ENCODE data around the gene C19orf18.
"Not testable (repeated sequence)": the region's sequence is repeated elsewhere in the genome, so short reads cannot be mapped to it uniquely, and the experiment has no call there.

The C19orf18 gene

GRCh38 chr19:57949296-57949695 lies 25.0 kb downstream of the C19orf18 start:
- H3K4me3 ChIP-seq (ENCODE audit: extremely low read depth, insufficient read depth, low read length, poor library complexity, severe bottlenecking), result no peak overlapping the region

GRCh38 chr19:57947419-57948134 lies 26.8 kb downstream of the C19orf18 start, which contains the start of gene ZNF256:
Gene ZNF256, minus strand, starts transcription at chr19:57947706. Its CDS starts 232 bp downstream, at chr19:57947474.
- WGBS, 2 experiments (ENCODE audit: insufficient coverage in 2 of 2), result 2 to 6% methylated on average over 44 to 49 of the region's 54 CpGs
- peaks cover 30% of the 10 kb centered on the region for H3K36me3 ChIP-seq (ENCODE audit: control insufficient read depth, insufficient read depth, low read length)
- peak within 1 kb of the TSS; percentile 73 for H3K27ac ChIP-seq (ENCODE audit: low read depth, low read length, severe bottlenecking)
- peaks cover 5% of the 10 kb centered on the region for H3K4me1 ChIP-seq (ENCODE audit: control insufficient read depth, insufficient read depth, low read length, poor library complexity, severe bottlenecking)
- peaks cover 68% of the 10 kb centered on the region for H3K9me3 ChIP-seq (ENCODE audit: control insufficient read depth, low read length)
- peak within 1 kb of the TSS; percentile 98 for H3K4me3 ChIP-seq (ENCODE audit: extremely low read depth, insufficient read depth, low read length, poor library complexity, severe bottlenecking)

More at GRCh38 chr19:57949296-57949695, 25.0 kb downstream of the C19orf18 start:
- 94 to 95% methylated on average over 22 to 23 of the region's 24 CpGs for WGBS, 2 experiments (ENCODE audit: insufficient coverage in 2 of 2)
- Histone ChIP-seq H3K36me3 (ENCODE audit: control insufficient read depth, insufficient read depth, low read length) (peaks cover 12% of the 10 kb centered on the region), H3K4me1 (ENCODE audit: control insufficient read depth, insufficient read depth, low read length, poor library complexity, severe bottlenecking) (peaks cover 5% of the 10 kb centered on the region), H3K9me3 (ENCODE audit: control insufficient read depth, low read length) (peaks cover 66% of the 10 kb centered on the region), H3K27ac (ENCODE audit: low read depth, low read length, severe bottlenecking) (no peak overlapping the region)

GRCh38 chr19:57947088-57947418 lies 27.3 kb downstream of the C19orf18 start:
- Histone ChIP-seq H3K27ac (ENCODE audit: low read depth, low read length, severe bottlenecking) (peak overlapping the region; percentile 73), H3K36me3 (ENCODE audit: control insufficient read depth, insufficient read depth, low read length) (peaks cover 35% of the 10 kb centered on the region), H3K4me3 (ENCODE audit: extremely low read depth, insufficient read depth, low read length, poor library complexity, severe bottlenecking) (peak overlapping the region; percentile 98), H3K9me3 (ENCODE audit: control insufficient read depth, low read length) (peaks cover 68% of the 10 kb centered on the region), H3K4me1 (ENCODE audit: control insufficient read depth, insufficient read depth, low read length, poor library complexity, severe bottlenecking) (peaks cover 5% of the 10 kb centered on the region)
- WGBS, 2 experiments (ENCODE audit: insufficient coverage in 2 of 2), result 0 to 1% methylated on average over 7 to 10 of the region's 18 CpGs

- Histone ChIP-seq H3K9me3 (ENCODE audit: control insufficient read depth, low read length) (peaks cover 70% of the 10 kb centered on the region), H3K27ac (ENCODE audit: low read depth, low read length, severe bottlenecking) (no peak overlapping the region), H3K4me1 (ENCODE audit: control insufficient read depth, insufficient read depth, low read length, poor library complexity, severe bottlenecking) (peaks cover 5% of the 10 kb centered on the region), H3K4me3 (ENCODE audit: extremely low read depth, insufficient read depth, low read length, poor library complexity, severe bottlenecking) (peak overlapping the region; percentile 98), H3K36me3 (ENCODE audit: control insufficient read depth, insufficient read depth, low read length) (peaks cover 42% of the 10 kb centered on the region)
- WGBS, 2 experiments (ENCODE audit: insufficient coverage in 2 of 2), result 82 to 100% methylated on average over 2 of the region's 2 CpGs
Measured at GRCh38 chr19:57946316-57946715, 28.0 kb downstream of the C19orf18 start.

DNA sequence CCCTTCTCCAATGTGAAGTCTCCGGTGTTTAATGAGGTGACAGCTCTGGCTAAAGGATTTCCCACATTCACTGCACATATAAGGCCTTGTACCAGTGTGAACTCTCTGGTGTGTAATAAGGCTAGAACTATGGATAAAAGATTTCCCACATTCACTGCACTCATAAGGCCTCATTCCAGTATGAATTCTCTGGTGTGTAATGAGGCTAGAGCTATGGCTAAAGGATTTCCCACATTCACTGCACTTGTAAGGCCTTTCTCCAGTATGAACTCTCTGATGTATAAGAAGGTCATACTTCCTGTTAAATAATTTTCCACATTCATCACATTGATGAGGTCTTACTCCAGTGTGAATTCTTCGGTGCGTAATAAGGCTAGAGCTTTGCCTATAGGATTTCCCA lies 32.7 kb downstream of the C19orf18 start:
- H3K4me1 ChIP-seq (ENCODE audit: control insufficient read depth, insufficient read depth, low read length, poor library complexity, severe bottlenecking), result peaks cover 1% of the 10 kb centered on the region
- WGBS, 2 experiments (ENCODE audit: insufficient coverage in 2 of 2), result 100% methylated on average over 2 of the region's 3 CpGs
- H3K4me3 ChIP-seq (ENCODE audit: extremely low read depth, insufficient read depth, low read length, poor library complexity, severe bottlenecking), result no peak overlapping the region
- H3K9me3 ChIP-seq (ENCODE audit: control insufficient read depth, low read length), result peaks cover 56% of the 10 kb centered on the region
- no peak overlapping the region for H3K27ac ChIP-seq (ENCODE audit: low read depth, low read length, severe bottlenecking)
- H3K36me3 ChIP-seq (ENCODE audit: control insufficient read depth, insufficient read depth, low read length), result peaks cover 69% of the 10 kb centered on the region

GRCh38 chr19:57935731-57936130 lies 38.6 kb downstream of the C19orf18 start:
- Histone ChIP-seq H3K4me1 (ENCODE audit: control insufficient read depth, insufficient read depth, low read length, poor library complexity, severe bottlenecking) (no peaks in the 10 kb centered on the region), H3K36me3 (ENCODE audit: control insufficient read depth, insufficient read depth, low read length) (peaks cover 57% of the 10 kb centered on the region), H3K27ac (ENCODE audit: low read depth, low read length, severe bottlenecking) (no peak overlapping the region), H3K9me3 (ENCODE audit: control insufficient read depth, low read length) (peaks cover 39% of the 10 kb centered on the region), H3K4me3 (ENCODE audit: extremely low read depth, insufficient read depth, low read length, poor library complexity, severe bottlenecking) (no peak overlapping the region)
- WGBS, 2 experiments (ENCODE audit: insufficient coverage in 2 of 2), result 94 to 95% methylated on average over 9 to 11 of the region's 12 CpGs

DNA sequence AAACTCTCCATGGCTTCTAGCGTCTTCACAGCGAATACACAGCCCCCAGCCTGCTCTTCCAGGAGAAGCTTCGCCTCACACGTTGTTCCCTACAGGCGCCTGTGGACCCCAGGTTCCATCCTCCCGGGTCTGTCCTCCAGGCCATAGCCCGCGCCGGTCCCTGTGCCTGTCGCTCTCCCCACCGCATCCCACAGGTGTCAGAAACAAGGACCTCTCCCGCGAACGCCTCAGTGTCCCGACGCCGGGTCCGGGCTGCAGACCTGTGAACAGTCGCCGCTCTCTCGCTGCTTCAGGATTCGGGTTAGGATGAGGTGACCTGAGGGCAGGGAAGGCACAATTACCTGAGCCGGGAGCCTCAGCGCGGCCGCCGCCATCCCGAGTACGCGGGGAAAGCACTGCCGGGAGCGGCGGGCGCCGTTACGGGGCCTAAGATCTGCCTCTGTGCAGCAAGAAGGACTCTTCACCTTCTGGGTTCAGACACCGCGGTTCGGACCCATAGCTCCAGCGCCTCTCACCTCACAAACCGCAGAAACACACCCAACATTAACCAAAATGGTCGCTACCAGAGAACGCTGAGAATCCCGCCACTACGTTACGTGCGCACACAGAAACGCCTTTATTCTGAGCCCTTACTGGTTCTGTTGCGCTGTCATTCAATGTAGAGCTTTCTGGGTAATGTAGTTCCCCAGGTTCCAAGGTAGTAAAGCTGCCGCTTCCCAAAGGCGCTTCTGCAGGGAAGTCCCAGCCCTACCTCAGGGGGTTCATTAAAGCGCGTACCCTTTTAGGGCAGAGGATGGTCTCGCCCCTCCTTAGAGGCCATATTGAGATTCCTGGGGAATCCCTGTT lies 39.3 kb downstream of the C19orf18 start, which contains the start of gene ZNF418:
Gene ZNF418 (minus strand): TSS at position 583 of the 846 bp plus-strand sequence. CDS start 1,580 bp downstream, outside the sequence.
- peak within 1 kb of the TSS; percentile 86 for H3K4me3 ChIP-seq (ENCODE audit: extremely low read depth, insufficient read depth, low read length, poor library complexity, severe bottlenecking)
- peaks cover 45% of the 10 kb centered on the region for H3K9me3 ChIP-seq (ENCODE audit: control insufficient read depth, low read length)
- WGBS, 2 experiments (ENCODE audit: insufficient coverage in 2 of 2), result 2 to 3% methylated on average over 33 to 54 of the region's 54 CpGs
- H3K4me1 ChIP-seq (ENCODE audit: control insufficient read depth, insufficient read depth, low read length, poor library complexity, severe bottlenecking), result no peaks in the 10 kb centered on the region
- H3K36me3 ChIP-seq (ENCODE audit: control insufficient read depth, insufficient read depth, low read length), result peaks cover 58% of the 10 kb centered on the region
- H3K27ac ChIP-seq (ENCODE audit: low read depth, low read length, severe bottlenecking), result no peak within 1 kb of the TSS

DNA sequence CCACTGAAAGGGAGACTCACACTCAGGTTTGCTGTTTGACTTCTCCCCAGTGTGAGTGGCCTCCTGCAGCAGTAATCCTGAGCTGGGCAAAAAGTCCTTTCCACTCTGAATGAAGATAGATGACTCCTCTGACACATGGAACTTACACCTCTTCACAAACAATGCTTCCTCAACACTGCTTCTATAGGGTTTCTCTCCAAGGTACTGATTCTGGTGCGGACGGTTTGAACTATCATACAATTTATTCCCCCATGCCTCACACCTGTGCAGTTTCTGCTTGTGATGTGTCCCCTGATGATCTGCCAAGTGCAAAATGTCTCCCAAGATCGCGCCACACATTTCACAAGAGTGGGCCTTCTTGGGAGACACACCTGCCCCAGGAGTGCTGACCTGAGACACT lies 46.7 kb downstream of the C19orf18 start:
- H3K9me3 ChIP-seq (ENCODE audit: control insufficient read depth, low read length), result peaks cover 76% of the 10 kb centered on the region
- H3K36me3 ChIP-seq (ENCODE audit: control insufficient read depth, insufficient read depth, low read length), result peaks cover 94% of the 10 kb centered on the region

DNA sequence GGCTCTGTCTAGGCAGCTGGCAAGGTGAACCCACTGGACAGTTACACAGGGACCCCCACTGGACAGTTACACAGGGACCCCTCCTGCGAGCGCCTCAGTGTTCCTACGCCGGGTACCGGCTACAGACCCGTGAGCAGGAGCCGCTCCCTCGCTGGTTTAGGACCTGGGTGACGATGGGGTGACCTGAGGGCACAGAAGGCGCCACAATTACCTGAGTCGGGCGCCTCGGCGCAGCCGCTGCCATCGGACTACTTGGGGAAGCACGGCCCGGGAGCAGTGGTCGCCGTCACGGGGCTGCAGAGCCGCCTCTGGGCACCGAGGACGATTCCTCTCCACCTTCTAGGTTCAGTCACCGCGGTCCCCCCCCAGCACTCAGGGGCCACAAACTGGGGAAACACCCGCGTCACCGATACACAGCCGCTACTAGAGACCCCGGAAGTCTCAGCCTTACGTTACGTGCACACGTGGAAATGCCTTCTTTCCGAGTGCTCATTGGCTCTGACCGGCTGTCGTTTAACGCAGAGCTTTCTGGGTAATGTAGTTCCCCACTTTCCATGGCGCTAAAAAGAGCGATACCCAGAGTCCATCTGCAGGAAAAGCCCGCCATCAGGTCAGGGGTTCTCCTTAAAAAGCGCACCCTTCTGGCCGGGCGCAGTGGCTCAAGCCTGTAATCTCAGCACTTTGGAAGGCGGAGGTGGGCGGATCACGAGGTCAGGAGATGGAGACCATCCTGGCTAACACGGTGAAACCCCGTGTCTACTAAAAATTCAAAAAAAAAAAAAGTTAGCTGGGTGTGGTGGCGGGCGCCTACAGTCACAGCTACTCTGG lies 58.0 kb downstream of the C19orf18 start, which contains the start of gene ZNF417:
Gene ZNF417 (minus strand): TSS at position 425 of the 828 bp plus-strand sequence. CDS start 181 bp downstream, at position 244.
- not testable (repeated sequence) for H3K9me3 ChIP-seq (ENCODE audit: control insufficient read depth, low read length); H3K4me1 ChIP-seq (ENCODE audit: control insufficient read depth, insufficient read depth, low read length, poor library complexity, severe bottlenecking)
- Histone ChIP-seq H3K4me3 (ENCODE audit: extremely low read depth, insufficient read depth, low read length, poor library complexity, severe bottlenecking) (peak within 1 kb of the TSS; percentile 77), H3K36me3 (ENCODE audit: control insufficient read depth, insufficient read depth, low read length) (peaks cover 52% of the 10 kb centered on the region), H3K27ac (ENCODE audit: low read depth, low read length, severe bottlenecking) (peak within 1 kb of the TSS; percentile 57)
- WGBS, 2 experiments (ENCODE audit: insufficient coverage in 2 of 2), result 0 to 3% methylated on average over 16 to 36 of the region's 51 CpGs

More for the DNA sequence above, 46.7 kb downstream of the C19orf18 start:
- no peak overlapping the region for H3K27ac ChIP-seq (ENCODE audit: low read depth, low read length, severe bottlenecking)
- no peaks in the 10 kb centered on the region for H3K4me1 ChIP-seq (ENCODE audit: control insufficient read depth, insufficient read depth, low read length, poor library complexity, severe bottlenecking)
- WGBS, 2 experiments (ENCODE audit: insufficient coverage in 2 of 2), result 98 to 100% methylated on average over 4 of the region's 4 CpGs
- H3K4me3 ChIP-seq (ENCODE audit: extremely low read depth, insufficient read depth, low read length, poor library complexity, severe bottlenecking), result no peak overlapping the region

DNA sequence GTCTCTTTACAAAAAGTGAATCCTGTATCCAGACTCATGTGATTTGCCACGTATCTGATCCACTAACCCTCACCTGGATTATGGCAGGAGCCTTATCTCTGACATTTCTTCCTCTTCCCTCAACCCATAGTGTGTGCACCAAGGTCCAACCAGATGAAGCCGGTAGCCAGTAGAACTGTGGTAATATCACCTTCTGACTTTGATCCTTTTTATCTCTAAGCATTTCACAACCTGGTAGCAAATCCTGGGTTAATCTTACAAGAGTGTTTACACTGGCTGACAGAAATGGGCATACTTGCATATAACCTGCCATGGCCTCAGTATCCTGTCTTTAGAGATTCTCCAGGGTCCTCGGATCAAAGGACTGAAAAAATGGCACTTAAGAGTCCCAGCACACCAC lies 59.8 kb downstream of the C19orf18 start:
- no peak overlapping the region for H3K4me3 ChIP-seq (ENCODE audit: extremely low read depth, insufficient read depth, low read length, poor library complexity, severe bottlenecking)

More for the DNA sequence above, 59.8 kb downstream of the C19orf18 start:
- no peak overlapping the region for H3K27ac ChIP-seq (ENCODE audit: low read depth, low read length, severe bottlenecking)
- 83 to 97% methylated on average over 2 to 3 of the region's 3 CpGs for WGBS, 2 experiments (ENCODE audit: insufficient coverage in 2 of 2)
- H3K36me3 ChIP-seq (ENCODE audit: control insufficient read depth, insufficient read depth, low read length), result peaks cover 49% of the 10 kb centered on the region
- H3K4me1 ChIP-seq (ENCODE audit: control insufficient read depth, insufficient read depth, low read length, poor library complexity, severe bottlenecking), result peaks cover 6% of the 10 kb centered on the region
- no peaks in the 10 kb centered on the region for H3K9me3 ChIP-seq (ENCODE audit: control insufficient read depth, low read length)
